Fibroblast of mammary gland (primary cell): ENCODE data around the gene ZFP1.
A peak's percentile ranks its signal among the peaks of the same experiment; 100 is the strongest.

Source experiments
- DNase-seq: peaks from one replicate; pipeline ENCODE4 v3.0.0-alpha.2; 2010; ENCODE audit warnings: low read depth
- H3K4me3 ChIP-seq: 2 replicates; pipeline ENCODE4 v1.5.1; 2011; ENCODE audit warnings: low read depth, mild to moderate bottlenecking, low read length, moderate library complexity; ENCODE audit not compliant: control insufficient read depth
- TF ChIP-seq, protein P1 (sequence below): conservative IDR thresholded peaks from 2 replicates; pipeline ENCODE4 v1.5.1; 2011; ENCODE audit warnings: low read depth, low read length, inconsistent platforms; ENCODE audit not compliant: control insufficient read depth, insufficient read depth

Gene ZFP1

DNA sequence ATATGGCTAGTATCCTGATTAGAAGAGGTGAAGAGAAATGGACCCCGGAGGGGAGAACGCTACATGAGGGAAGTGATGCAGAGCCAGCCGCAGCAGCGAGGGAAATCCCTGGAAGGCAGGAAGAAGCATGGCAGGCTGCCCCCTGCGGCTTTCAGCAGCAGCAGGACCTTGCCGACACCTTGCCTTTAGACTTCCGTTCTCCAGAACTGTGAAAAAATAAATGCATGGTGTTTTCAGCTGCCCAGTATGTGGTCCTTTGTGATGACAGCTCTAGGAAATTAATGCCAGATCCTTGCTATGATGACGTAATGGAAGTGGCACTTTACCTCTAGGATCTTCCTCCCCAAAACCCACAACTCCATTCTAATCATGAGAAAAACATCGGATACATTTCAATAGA is 9.7 kb upstream of the ZFP1 start:
- H3K4me3 ChIP-seq = no peak overlapping the region
- TF ChIP-seq, protein P1, sequence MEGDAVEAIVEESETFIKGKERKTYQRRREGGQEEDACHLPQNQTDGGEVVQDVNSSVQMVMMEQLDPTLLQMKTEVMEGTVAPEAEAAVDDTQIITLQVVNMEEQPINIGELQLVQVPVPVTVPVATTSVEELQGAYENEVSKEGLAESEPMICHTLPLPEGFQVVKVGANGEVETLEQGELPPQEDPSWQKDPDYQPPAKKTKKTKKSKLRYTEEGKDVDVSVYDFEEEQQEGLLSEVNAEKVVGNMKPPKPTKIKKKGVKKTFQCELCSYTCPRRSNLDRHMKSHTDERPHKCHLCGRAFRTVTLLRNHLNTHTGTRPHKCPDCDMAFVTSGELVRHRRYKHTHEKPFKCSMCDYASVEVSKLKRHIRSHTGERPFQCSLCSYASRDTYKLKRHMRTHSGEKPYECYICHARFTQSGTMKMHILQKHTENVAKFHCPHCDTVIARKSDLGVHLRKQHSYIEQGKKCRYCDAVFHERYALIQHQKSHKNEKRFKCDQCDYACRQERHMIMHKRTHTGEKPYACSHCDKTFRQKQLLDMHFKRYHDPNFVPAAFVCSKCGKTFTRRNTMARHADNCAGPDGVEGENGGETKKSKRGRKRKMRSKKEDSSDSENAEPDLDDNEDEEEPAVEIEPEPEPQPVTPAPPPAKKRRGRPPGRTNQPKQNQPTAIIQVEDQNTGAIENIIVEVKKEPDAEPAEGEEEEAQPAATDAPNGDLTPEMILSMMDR = no peak
- DNase-seq = peak; percentile 21

DNA sequence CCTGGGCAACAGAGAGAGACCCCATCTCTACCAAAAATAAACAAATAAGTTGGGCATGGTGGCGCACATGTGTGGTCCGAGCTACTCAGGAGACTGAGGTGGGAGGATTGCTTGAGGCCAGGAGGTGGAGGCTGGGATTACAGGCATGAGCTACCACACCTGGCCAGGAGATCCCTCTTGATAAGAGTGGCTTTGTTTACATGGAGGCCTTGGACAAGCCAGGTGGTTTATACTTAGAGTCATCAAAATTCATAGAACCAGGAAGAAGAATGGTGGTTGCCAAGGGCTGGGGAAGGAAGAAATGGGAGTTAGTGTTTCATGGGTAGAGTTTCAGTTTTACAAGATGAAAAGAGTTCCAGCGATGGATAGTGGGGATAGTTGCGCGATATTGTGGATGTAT is 8.8 kb upstream of the ZFP1 start:
- no peak overlapping the region for H3K4me3 ChIP-seq
- TF ChIP-seq, protein P1 = no peak
- DNase-seq = no peak

DNA sequence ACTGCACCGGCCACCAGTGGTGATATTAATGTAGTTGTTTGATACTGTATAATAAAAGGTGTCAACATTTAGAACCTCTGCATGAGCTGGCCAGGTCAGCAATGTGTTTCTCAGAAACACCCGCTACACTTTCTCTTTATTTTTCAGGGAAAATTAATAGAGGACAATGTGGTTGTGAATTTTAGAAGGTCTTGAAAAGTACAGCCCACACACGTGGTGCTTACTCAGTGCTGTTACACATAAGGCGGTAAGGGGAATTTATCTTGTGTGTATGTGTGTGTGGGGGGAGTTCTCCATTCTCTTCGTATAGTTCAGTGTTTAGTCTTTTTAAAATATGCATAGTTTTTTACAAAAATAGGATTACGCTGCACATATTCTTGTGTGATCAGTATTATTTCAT is 4.4 kb upstream of the ZFP1 start:
- no peak overlapping the region for H3K4me3 ChIP-seq
- TF ChIP-seq, protein P1 = no peak
- no peak for DNase-seq

DNA sequence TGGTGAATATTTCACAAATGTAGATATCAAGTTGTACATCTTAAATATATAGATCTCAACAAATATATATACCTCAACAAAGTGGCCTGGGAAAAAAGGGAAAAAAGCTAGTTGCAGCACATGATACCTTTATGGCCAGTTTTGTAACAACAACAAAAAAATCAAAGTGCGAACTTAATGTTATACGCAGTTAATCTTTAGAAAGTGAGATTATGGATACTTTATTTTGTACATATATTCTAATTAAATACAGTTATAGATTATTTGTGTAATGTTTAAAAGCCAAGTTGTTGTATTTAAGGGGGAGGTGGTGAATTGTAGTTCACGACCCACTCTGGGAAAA is 385 bp upstream of the ZFP1 start:
- no peak for DNase-seq
- TF ChIP-seq, protein P1 = no peak
- H3K4me3 ChIP-seq = peak overlapping the region; percentile 11

DNA sequence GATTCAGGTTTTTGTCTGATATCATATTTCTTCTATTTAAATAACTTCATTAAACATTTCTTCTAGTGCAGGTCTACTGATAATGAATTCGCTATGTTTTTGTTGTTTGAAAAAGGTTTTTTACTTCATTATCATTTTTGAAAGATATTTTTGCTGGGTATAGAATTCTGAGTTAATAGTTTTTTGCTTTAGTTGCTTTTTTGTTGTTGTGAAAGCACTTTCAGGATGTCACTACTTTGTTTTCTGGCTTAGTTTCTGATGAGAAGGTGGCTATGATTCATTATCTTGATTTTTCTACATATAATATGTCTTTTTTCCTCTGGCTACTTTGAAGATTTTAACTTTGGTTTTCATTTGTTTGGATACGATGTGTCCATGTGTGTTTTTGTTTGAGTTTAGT is 3.5 kb downstream of the ZFP1 start:
- TF ChIP-seq, protein P1 = no peak
- DNase-seq = no peak

DNA sequence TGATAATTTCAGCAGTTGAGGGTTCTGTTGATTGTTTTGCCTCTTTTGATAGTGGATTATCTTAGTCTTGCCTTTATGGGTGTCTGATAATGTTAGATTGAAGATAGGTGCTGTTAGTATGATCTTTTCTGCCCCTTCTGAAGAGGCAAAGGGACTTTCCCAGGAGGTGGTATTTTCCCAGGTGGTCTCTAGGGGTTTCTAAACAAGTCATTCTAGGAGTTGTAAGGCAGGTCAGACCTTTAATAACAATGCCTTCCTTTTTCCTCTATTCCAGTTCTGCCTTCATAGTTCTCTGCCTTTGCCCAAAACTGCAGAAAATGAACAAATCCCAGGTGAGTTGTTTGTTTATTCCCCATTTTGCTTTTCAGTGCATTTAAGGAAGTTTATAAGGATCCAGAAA is 4.3 kb downstream of the ZFP1 start:
- TF ChIP-seq, protein P1 = no peak
- DNase-seq = no peak
- no peak overlapping the region for H3K4me3 ChIP-seq

More for the DNA sequence above, 3.5 kb downstream of the ZFP1 start:
- no peak overlapping the region for H3K4me3 ChIP-seq

DNA sequence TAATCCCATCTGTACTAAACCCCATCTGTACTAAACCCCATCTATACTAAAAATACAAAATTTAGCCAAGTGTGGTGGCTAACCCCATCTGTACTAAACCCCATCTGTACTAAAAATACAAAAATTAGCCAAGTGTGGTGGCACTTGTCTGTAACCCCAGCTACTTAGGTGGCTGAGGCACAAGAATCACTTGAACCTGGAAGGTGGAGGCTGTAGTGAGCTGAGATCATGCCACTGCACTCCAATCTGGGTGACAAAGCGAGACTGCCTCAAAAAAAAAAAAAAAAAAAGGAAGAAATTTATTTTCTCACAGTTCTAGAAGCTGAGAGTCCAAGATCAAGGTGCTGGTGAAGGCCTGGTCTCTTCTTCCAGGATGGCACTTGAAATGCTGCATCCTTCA is 12.1 kb downstream of the ZFP1 start:
- no peak overlapping the region for H3K4me3 ChIP-seq
- TF ChIP-seq, protein P1 = no peak
- no peak for DNase-seq
